ELR (cell line): Measurements from ENCODE around the gene AKR1B15.
A peak's percentile ranks its signal among the peaks of the same experiment; 100 is the strongest.
"Not testable (repeated sequence)": the region's sequence is repeated elsewhere in the genome, so short reads cannot be mapped to it uniquely, and the experiment has no call there.

Source experiments
- DNase-seq: peaks from one replicate; pipeline ENCODE4 v3.0.0-alpha.2; 2015; ENCODE audit warnings: low read depth

AKR1B15 gene

DNA sequence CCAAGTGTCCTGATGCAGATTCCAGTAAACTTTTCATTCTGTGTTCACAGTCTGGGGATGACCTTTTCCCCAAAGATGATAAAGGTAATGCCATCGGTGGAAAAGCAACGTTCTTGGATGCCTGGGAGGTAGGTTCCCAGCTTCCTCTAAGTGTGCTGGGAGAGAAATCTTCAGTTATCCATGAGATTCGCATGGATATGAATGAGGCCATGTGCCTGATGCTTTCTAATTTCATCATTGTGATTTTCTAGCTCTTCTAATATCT, 16.0 kb upstream of the AKR1B15 start:
- no peak for DNase-seq

DNA sequence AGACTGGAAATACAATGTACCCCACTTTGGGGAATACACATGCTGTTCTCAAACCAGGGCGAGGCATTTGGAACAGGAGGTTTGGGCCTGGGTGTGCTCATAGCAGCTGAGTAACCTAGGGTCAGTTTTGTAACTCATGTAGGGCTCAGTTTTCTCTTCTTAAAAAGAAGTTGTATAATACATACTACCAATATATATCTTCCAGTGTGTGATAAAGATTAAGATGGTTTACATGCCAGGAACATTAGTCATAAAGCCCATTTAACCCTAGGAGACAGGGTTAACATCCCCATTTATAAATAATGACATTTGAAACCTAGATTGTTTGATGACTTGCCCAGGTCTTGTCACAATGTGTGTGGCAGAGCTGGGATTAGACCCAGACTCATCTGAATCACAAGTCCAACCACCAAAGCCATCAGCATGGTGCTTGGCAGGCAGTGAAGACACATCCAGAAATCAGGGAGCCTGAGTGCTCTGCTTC, 15.6 kb upstream of the AKR1B15 start:
- DNase-seq: peak; percentile 52

DNA sequence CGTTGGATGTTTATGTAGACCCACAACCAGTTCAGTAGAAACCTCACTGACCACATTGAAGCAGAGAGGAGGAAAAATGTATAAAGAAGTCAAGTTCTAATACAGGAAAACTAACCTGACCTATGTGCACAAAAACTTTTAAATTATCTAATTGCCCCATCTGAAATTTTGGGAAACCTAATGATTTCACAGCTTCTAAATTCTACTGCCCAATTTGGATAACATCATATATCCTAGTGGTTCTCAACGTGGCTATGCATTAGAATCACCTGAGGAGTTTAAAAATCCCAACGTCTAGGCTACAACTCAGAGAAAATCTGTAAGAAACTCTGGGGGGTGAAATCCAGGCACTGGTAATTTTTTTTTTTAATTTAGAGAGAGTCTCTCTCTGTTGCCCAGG, 14.3 kb upstream of the AKR1B15 start:
- DNase-seq: no peak

DNA sequence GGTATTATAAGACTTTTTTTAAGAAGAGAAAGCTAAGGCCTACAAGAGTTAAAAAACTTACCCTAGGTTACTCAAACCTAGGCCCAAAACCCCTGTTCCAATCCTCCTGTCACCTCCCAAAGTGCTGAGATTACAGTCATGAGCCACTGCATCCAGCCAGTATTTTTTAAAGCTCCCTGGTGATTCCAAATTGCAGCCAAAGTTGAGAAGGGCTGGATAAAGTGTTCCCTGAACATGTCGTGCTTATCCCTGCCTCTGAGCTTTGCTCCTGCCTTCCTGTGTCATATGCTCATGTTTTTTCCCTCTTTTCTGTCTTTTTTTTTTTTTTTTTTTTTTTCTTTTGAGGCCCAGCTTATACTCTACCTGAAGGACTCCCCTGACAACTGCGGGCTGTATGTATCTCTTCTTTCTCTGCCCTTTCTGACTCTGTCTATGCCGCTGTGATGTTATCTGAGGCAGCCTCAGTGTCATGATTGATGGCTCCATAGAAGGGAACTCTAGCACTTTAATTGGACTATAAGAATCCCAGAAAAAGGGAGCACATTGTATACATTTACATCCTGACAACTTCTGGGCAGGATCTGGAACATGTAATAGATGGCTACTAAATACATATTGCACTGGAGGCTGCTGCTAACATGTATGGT, 13.5 kb upstream of the AKR1B15 start:
- no peak for DNase-seq

DNA sequence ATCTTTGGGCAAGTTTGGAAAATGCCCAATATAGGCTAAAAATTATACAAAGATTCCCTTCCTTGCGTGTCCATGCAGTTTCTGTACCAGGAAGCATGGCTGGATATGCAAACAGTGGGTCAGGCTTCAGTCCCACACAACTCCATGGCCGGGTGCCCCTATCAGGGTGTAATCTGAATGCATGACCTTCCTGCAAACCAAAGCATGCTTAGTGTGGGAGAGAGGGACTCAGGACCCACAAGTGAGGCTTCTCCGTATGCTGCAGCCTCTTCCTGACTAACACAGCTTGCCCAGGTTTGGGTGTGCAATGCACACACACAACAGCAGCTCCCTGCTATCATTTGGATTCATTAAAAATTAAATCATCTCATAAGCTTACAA, 13.0 kb upstream of the AKR1B15 start:
- no peak for DNase-seq

DNA sequence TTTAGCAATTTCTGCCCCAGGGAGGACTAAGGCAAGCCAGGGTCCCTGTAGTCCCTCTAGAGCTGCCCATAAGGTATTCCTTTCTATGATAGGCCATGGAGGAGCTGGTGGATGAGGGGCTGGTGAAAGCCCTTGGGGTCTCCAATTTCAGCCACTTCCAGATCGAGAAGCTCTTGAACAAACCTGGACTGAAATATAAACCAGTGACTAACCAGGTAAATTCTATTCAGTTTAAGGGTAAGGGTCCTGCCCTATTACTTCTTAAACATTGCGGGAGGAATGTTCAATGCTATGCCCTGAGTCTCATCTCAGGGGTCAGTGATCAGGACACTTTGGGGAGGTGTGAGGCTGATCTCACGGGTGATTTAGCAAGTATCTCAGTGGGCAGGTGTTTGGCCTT, 12.4 kb upstream of the AKR1B15 start:
- DNase-seq: not testable (repeated sequence)

DNA sequence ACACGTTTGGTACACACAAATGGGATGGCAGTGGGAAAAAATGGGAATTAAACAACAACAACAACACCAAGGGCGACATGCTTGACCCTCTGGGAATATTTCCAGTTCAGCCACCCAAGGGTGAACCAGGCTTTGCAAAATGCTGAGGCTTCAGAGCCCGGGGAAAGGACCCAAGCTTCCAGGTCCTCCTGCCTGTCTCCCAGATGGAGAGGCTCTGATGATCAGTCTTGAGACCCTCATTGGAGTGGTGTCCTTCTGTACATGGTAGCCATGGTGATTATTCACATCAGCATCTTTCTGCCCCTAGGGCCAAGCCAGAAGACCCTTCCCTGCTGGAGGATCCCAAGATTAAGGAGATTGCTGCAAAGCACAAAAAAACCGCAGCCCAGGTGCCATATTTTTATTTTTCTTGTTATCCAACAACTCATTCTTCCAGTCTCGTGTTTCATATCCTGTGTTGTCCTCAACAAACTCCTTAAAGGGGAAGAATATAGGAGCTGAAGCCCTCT, 11.6 kb upstream of the AKR1B15 start:
- not testable (repeated sequence) for DNase-seq

DNA sequence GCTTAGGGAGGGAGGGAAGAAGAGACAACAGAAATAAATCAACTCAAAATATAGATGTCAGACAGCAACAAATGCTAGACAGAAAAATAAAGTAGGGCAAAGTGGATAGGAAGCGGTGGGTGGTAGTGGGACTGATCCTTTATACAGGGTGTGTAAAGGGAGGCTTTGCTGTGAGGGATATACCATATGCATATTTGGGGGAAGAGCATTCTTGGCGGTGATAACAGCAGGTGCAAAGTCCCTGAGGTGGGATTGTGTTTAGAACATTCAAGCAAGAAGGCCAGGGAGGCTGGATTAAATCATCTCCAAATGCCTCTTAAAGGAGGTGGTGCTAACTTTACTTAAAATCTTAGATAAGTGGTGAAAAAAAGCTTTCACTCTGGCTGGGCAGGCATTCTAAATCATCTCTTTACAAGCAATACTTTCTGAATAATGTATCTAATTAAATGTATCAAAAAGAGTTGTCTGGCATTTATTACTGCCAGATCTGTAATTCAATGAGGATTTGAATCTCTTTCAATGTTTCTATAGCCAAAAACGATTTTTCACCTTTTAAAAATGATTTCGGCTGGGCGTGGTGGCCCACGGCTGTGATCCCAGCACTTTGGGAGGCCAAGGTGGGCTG, 9.4 kb upstream of the AKR1B15 start:
- DNase-seq: no peak

DNA sequence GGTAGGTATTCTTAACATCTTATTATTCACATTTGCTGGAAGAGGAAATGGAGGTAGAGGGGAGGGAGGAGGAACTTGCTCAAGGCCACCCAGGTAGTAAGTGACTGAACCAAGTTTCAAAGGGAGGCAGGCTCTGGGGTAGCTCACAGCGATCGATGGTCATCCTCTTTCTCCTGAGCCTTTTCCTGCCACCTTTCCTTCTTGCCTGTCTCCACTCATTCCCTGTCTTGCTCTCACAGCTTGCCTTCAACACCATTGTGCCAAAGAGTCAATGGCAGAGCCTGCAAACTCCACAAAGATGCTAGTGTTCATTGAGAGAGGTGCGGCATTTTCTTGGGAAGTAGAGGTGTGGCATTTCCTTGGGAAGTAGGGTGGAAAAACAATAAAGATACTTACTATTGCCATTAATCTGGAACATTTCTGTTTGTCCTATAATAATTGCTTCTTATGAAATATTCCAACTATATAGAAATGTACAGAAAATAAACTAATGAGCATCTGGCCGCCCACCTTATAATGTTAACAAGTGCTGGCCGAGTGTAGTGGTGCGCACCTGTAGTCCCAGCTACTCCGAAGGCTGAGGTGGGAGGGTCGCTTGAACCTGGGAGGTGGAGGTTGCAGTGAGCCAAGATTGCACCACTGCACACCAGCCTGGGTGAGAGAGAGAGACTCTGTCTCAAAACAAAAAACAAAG, 7.3 kb upstream of the AKR1B15 start:
- DNase-seq: not testable (repeated sequence)

DNA sequence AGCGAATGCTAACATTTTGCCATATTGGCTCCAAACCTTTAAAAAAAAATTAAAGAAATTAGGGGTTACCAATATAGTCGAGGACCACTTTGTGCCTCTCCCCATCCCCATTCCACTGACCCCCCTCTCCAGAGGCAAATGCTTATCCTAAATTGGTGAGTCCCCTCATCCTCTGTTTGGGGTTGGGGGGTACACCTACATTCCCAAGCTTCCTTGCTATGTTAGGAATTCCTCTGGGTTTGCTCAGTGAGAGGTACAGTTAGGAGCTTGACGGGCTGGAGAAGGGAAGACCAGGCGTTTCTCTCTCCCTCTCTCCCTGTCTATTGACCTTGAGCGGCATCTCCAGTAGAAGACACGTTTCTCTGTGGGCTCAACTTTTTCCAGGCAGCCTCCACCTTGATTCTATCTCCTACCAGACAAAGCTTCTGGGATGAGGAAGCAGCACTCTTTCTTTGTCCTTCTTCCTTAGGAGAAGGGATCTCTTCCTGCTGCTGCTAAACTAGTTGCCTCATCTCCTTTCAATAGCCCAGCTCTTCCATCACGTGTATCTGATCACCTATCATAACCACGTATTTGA, 6.6 kb upstream of the AKR1B15 start:
- DNase-seq: no peak

DNA sequence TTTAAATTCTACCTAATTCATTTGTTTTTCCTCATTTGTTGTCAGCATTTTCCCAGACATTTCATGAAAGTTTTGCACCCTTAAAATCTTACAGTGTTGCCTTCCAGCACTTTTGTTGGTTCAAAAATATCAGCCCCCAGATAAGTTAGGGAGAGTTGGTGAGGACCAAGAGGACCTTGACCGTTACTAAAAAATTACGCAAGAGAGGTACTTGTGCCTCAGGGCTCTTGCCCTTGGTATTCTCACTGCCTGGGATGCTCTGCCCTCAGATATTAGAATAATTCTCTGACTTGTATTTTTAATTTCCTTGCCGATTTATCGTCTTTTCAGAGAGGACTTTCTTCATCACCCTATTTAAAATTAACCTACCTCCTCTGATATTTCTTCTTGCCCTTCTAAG, 3.5 kb upstream of the AKR1B15 start:
- DNase-seq: no peak

DNA sequence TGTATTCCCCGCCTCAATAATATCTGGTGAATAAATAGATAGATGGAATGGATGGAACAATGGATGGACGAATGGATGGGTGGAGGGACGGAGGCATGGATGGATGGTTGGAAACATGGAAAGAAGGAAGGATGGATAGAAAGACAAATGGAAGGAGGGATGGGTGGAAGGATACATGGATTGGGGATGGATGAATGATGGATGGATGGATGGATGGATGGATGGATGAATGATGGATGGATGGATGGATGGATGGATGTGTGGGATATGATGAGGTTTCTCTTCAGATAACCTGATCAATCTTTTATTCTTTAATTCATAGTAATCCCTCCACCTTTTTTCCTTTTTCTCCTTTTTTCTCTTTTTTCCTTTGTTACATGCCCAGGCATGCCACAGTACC, 3.0 kb upstream of the AKR1B15 start:
- no peak for DNase-seq

DNA sequence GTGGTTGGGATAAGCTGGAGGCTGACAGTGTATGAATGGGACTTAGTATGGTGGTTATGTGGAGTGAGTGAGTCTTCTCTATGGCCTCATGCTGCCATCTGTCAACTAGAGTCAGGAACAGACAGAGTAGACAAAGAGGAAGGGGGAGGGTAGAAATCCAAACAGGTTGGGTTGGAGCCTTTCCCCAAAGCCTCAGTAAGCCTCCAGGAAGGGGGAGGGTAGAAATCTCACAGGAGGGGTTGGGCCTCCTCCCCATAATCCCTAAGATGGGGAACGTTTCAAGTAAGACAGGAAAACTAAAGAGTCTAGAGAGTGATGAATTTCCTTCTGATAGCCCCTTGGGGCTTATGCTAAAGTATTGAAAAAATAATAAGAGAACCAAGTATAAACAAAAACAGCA, 2.0 kb upstream of the AKR1B15 start:
- no peak for DNase-seq

DNA sequence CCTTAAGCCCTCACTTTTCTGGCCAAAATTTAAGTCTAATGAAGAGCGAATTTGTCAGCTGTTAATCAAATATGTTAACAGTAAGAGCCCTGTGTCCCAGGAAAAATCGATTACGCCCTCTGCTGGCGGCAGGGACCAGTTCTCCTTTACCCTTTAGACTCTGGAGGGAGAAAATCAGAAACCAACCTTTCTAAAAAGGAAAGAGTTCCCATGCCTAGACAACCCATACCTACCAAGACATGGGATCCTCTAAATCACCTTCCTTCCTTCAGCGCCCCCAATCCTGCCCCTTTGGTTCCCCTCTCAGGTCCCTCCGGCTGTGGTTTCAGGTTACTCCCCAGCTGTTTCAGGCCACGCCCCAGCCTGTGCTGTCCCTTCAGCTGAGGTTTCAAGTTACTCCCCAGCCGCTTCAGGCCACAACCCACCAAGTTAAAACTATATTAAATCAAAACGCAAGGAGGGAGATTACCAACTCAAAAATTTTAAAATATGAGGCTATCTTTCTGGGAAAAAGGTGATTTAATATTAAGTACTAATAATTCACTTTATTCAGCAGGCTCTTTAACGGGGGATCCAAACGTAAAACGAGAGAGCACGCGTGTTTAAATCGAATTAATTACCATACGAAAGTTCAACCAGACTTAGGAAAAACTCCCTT, 1.4 kb upstream of the AKR1B15 start:
- peak; percentile 66 for DNase-seq

DNA sequence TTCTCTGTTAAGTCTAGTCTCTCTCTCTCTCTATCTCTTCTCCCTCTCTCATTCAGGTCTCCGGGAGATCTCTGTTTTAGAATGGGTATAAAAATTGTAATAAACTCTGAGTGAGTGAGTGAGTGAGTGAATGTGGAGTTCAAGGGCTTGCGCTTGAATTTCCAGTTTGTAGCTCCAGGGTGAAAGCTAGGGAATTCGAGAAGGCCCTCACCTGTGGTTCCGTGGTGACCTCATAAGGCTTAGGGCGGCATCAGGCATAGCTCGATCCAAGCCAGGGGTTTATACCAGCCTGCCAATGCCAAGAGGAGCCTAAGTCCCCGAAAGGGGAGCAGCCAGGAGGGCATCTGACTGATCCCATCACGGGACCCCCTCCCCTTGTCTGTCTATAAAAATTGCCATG, 456 bp downstream of the AKR1B15 start:
- DNase-seq: no peak

DNA sequence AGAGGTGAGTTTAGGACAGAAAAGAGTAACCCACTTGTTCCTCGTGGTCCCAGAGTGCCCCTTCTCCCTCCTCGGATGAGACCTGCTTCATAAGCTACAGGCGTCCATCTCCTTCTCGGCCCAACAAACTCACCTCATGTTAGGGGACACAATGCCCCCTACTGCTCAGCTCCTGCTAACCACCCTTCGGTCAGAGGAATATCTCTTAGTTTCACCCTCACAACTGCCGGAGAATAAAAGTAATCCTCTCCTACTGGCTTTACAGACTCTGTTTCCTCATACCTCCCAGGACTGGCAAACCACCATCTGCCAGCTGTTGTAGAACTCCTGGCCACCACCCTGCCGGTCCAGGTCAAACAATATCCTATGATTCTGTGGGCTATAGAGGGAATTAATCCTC, 3.2 kb downstream of the AKR1B15 start:
- peak; percentile 17 for DNase-seq

DNA sequence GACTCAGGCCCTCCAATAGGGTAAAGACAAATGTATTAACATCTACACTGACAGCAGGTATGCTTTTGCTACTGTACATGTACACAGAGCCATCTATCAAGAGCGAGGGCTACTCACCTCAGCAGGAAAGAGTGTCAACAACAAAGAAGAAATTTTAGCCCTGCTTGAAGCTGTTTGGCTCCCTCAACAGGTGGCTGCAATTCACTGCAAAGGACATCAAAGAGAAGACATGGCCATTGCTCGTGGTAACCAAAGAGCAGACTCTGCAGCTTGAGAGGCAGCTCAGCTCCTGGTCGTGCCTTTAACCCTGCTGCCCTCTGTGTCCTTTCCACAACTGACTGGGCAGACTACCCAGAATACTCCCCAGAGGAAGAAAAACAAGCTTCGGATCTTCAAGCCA, 5.1 kb downstream of the AKR1B15 start:
- peak; percentile 17 for DNase-seq

DNA sequence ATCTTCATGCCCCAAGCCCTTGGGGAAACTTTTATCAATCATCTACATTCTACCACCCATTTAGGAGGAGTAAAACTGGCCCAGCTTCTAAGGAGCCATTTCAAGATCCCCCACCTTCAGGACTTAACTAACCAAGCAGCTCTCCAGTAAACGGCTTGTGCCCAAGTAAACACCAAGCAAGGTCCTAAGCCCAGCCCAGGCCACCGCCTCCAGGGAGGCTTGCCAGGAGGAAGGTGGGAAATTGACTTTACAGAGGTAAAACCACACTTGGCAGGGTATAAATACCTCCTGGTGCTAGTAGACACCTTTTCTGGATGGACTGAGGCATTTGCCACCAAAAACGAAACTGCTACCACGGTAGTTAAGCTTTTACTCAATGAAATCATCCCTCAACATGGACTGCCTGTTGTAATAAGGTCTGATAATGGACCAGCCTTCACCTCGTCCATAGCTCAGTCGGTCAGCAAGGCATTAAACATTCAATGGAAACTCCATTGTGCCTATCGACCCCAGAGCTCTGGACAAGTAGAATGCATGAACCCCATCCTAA, 5.6 kb downstream of the AKR1B15 start:
- no peak for DNase-seq

DNA sequence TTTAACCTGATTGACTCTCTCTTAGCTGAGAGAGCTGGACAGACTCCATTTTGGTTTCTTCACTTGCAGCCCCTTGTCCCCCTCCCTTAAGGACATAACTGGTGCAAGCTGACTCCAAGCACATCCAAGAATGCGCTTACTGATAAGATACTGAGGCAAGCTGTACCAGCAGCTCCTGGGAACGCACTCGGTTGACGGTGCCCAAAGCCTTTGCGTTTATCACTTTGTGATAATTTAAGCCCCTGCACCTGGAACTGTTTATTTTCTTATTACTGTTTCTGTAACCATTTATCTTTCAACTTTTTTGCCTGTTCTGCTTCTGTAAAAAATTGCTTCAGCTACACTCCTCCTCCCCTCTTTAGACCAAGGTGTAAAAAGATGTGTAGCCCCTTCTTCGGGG, 8.5 kb downstream of the AKR1B15 start:
- no peak for DNase-seq

DNA sequence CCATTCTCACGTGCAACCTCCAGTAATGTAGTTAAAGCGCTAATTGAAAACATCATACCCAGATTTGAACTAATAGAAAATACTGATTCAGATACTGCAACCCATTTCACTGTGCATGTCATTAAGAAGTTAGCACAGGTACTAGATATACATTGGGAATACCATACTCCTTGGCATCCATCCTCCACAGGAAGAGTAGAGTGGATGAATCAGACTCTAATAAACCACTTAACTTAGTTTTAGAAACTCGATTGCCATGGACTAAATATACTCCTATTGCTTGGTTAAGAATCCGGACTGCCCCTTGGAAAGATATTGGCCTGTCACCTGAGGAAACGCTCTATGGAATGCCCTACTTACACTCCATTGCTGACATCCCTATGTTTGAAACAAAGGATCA, 9.5 kb downstream of the AKR1B15 start:
- DNase-seq: no peak

DNA sequence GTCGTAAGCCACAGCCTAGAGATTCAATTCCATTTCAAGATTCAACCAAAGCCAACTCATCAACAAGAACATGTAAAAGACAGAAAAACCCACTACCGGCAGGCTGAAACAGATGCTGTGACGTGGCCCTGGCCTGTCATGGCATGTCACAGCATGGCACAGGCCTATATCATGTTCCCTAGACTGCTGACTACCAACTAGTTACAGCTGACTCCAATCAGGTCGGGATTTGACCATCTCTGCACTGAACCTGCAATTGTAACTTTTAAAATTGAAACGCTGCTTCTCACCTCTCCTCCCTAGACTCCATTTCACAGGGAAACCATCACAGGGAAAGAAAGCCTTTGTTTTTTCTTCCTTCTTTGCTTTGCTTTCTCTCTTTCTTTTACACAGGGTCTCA, 12.7 kb downstream of the AKR1B15 start:
- not testable (repeated sequence) for DNase-seq

DNA sequence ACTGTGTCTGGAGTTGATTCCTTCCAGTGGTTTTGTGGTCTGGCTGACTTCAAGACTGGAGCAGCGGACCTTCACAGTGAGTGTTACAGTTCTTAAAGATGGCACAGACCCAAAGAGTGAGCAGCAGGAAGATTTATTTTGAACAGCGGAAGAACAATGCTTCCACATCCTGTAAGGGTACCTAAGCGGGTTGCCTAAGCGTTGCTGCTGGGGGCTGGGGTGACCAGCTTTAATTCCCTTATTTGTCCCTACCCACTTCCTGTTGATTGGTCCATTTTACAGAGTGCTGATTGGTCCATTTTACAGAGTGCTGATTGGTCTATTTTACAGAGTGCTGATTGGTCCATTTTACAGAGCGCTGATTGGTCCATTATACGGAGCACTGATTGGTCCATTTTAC, 13.2 kb downstream of the AKR1B15 start:
- peak; percentile 3 for DNase-seq
